K562 (cell line): ENCODE data around the gene ZNF384.

ENCODE experiments used
- HDAC2 ChIP-seq: fragments of 450-650 bp; IDR thresholded peaks from 2 replicates; pipeline ENCODE4 v1.6.1; 2016; ENCODE audit warnings: mild to moderate bottlenecking
- KAT8 ChIP-seq: fragments of 450-650 bp; IDR thresholded peaks from 2 replicates; pipeline ENCODE4 v1.6.1; 2016; ENCODE audit warnings: low read depth, mild to moderate bottlenecking
- KLF1 ChIP-seq: fragments of 450-650 bp; IDR thresholded peaks from 2 replicates; pipeline ENCODE4 v1.6.1; 2016; ENCODE audit warnings: missing genetic modification characterization, missing compliant biosample characterization
- ZBED1 ChIP-seq: IDR thresholded peaks from 2 replicates; pipeline ENCODE4 v1.6.1; 2014

GRCh38 chr12:6684609-6685008 lies 4.6 kb downstream of the ZNF384 start:
- TF ChIP-seq KAT8 (no peak), ZBED1 (no peak), KLF1 (tag) (no peak), HDAC2 (no peak)
